Endothelial cell of umbilical vein (primary cell): Measurements from ENCODE around the gene CLEC4M. TPM values are rescaled to one million over a fixed set of nuclear protein-coding genes. Genes with fewer than 3 reads are reported as not detected.

Source experiments
- BruUV-seq: library from RNA; stranded (reverse); fragments of 400-500 nt; replicated peaks from 2 replicates; lab custom pipeline; 2021; lab: Mats Ljungman, UMichigan
- CTCF ChIA-PET: fragments of 300-600, 350-600 bp; sonication (Branson Sonifier 250); formaldehyde crosslinking; loops from one replicate; lab custom pipeline; 2021; ENCODE audit warnings: antibody characterized with exemption, inconsistent platforms; lab: Charles Lee
- POLR2A ChIA-PET: fragments of 300-600, 350-600 bp; sonication (Branson Sonifier 250); formaldehyde crosslinking; loops from one replicate; lab custom pipeline; 2021; ENCODE audit warnings: antibody characterized with exemption, inconsistent platforms; lab: Charles Lee
- DNase-seq: peaks from one replicate; pipeline ENCODE4 v3.0.0-alpha.2; 2011; ENCODE audit warnings: low read depth, low spot score
- FAIRE-seq: peaks from 2 replicates; lab custom pipeline; 2011; peaks lifted over from hg19 to GRCh38; lab: Jason Lieb, UNC
- H2AFZ ChIP-seq: 2 replicates; pipeline ENCODE4 v1.6.0; 2012; ENCODE audit warnings: low read depth, low read length, control low read depth, inconsistent platforms
- H3K27ac ChIP-seq: 2 replicates; pipeline ENCODE4 v1.5.1; 2011; ENCODE audit warnings: low read depth, mild to moderate bottlenecking, control low read depth, low read length, moderate library complexity; ENCODE audit not compliant: insufficient read depth
- H3K27me3 ChIP-seq, 2 experiments: 2 replicates each; pipeline versions ENCODE4 v1.6.0 to v1.6.1; 2011; ENCODE audit warnings: low read length in 2 of 2, mixed read lengths in 1 of 2; ENCODE audit not compliant: control insufficient read depth in 2 of 2, insufficient read depth in 2 of 2
- H3K36me3 ChIP-seq, 2 experiments: 2 replicates in 1 of 2; 3 replicates in 1 of 2; pipeline ENCODE4 v1.5.1; 2011; ENCODE audit warnings: low read length in 2 of 2, mild to moderate bottlenecking in 1 of 2, moderate library complexity in 1 of 2; ENCODE audit not compliant: control insufficient read depth in 2 of 2, insufficient read depth in 2 of 2; ENCODE audit errors: extremely low read depth in 1 of 2
- H3K4me1 ChIP-seq: 3 replicates; pipeline ENCODE4 v1.5.1; 2011; ENCODE audit warnings: mild to moderate bottlenecking, low read length; ENCODE audit not compliant: control insufficient read depth, insufficient read depth; ENCODE audit errors: extremely low read depth
- H3K4me2 ChIP-seq: 2 replicates; pipeline ENCODE4 v1.6.1; 2011; ENCODE audit warnings: low read length, control low read depth, mixed read lengths; ENCODE audit not compliant: insufficient read depth
- H3K4me3 ChIP-seq, 3 experiments: fragments of 200-600 bp in 1 of 3; sonication (generic), shearing (Covaris generic) in 1 of 3; replicated peaks in 1 of 3; 2 replicates each; pipeline ENCODE4 v1.5.1; 2011 to 2016; ENCODE audit warnings: control low read depth in 3 of 3, low read length in 3 of 3, mild to moderate bottlenecking in 2 of 3, inconsistent platforms in 1 of 3, low read depth in 1 of 3, moderate library complexity in 1 of 3; ENCODE audit not compliant: insufficient read depth in 1 of 3
- H3K79me2 ChIP-seq: 2 replicates; pipeline ENCODE4 v1.6.0; 2012; ENCODE audit warnings: low read length, inconsistent platforms; ENCODE audit not compliant: control insufficient read depth, insufficient read depth
- H3K9ac ChIP-seq: replicated peaks from 2 replicates; pipeline ENCODE3; 2011; ENCODE audit warnings: low read length, control low read depth; ENCODE audit not compliant: insufficient read depth; ENCODE audit errors: extremely low read depth
- H3K9me1 ChIP-seq: replicated peaks from 3 replicates; pipeline ENCODE4 v1.6.0; 2011; ENCODE audit warnings: mild to moderate bottlenecking, low read length; ENCODE audit not compliant: control insufficient read depth, insufficient read depth; ENCODE audit errors: extremely low read depth
- H3K9me3 ChIP-seq: replicated peaks from 2 replicates; pipeline ENCODE4 v1.5.1; 2012; ENCODE audit warnings: low read length, inconsistent platforms; ENCODE audit not compliant: control insufficient read depth, insufficient read depth
- H4K20me1 ChIP-seq: replicated peaks from 2 replicates; pipeline ENCODE3; 2011; ENCODE audit warnings: mild to moderate bottlenecking, low read length; ENCODE audit not compliant: control insufficient read depth, insufficient read depth; ENCODE audit errors: extremely low read depth
- CTCF ChIP-seq, 2 donors: IDR thresholded peaks; 1 replicate in 1 of 2; 2 replicates in 1 of 2; pipeline ENCODE4 v1.5.1; 2011; ENCODE audit warnings: low read length in 2 of 2, mild to moderate bottlenecking in 2 of 2, moderate library complexity in 2 of 2, control low read depth in 1 of 2, inconsistent platforms in 1 of 2, low read depth in 1 of 2; ENCODE audit not compliant: insufficient read depth in 1 of 2; ENCODE audit errors: extremely low read depth in 1 of 2
- EZH2 ChIP-seq: IDR thresholded peaks from 2 replicates; pipeline ENCODE4 v1.6.1; 2012; ENCODE audit warnings: borderline replicate concordance, low read depth, mild to moderate bottlenecking, moderate library complexity, low read length, inconsistent platforms; ENCODE audit not compliant: severe bottlenecking
- FOS ChIP-seq: IDR thresholded peaks from 2 replicates; pipeline ENCODE4 v1.6.1; 2011; ENCODE audit warnings: mild to moderate bottlenecking, low read length, moderate library complexity, borderline replicate concordance; ENCODE audit not compliant: insufficient read depth
- GATA2 ChIP-seq: IDR thresholded peaks from 2 replicates; pipeline ENCODE4 v1.7.0; 2011; ENCODE audit warnings: low read depth, mild to moderate bottlenecking, moderate library complexity, mixed read lengths, low read length; ENCODE audit not compliant: insufficient read length, insufficient read depth
- JUN ChIP-seq: IDR thresholded peaks from 2 replicates; pipeline ENCODE4 v1.6.1; 2011; ENCODE audit warnings: borderline replicate concordance, low read depth; ENCODE audit not compliant: insufficient read length, insufficient read depth
- MYC ChIP-seq: IDR thresholded peaks from one replicate; pipeline ENCODE4 v1.6.1; 2011; ENCODE audit warnings: mild to moderate bottlenecking, low read depth, low read length
- POLR2A ChIP-seq: IDR thresholded peaks from 2 replicates; pipeline ENCODE4 v1.6.1; 2012; ENCODE audit warnings: low read depth, mild to moderate bottlenecking, control low read depth, low read length
- POLR2AphosphoS5 ChIP-seq: IDR thresholded peaks from 2 replicates; pipeline ENCODE4 v1.6.1; 2012; ENCODE audit warnings: low read depth, mild to moderate bottlenecking, control low read depth, low read length, moderate library complexity; ENCODE audit not compliant: insufficient read depth
- dilution Hi-C: fragments of 300-500 bp; cut with MboI; formaldehyde crosslinking; loops from one replicate; pipeline ENCODE4 v1.15.0; 2019; ENCODE audit warnings: low sequenced_read_pairs; ENCODE audit not compliant: extremely low pct_ligation_motif_present
- intact Hi-C: fragments of 100-400 bp; cut with micrococcal nuclease; formaldehyde crosslinking; loops from one replicate; pipeline ENCODE4 v1.10.0; 2022
- polyA plus RNA-seq, 4 experiments: library from polyadenylated mRNA; depleted of rRNA in 3 of 4; stranded (reverse) in 3 of 4; unstranded in 1 of 4; fragments of >200 nt; gene quantifications; 2 replicates each; pipeline versions ENCODE4 v1.2.1 to v1.2.3, GENCODE V29; 2011 to 2012; ENCODE audit warnings: missing spikeins in 1 of 4
- total RNA-seq: library from RNA; stranded (reverse); gene quantifications from 2 replicates; pipeline ENCODE4 v1.2.3, GENCODE V29; 2021
- TF ChIP-seq, protein P1 (sequence below): IDR thresholded peaks from 2 replicates; pipeline ENCODE4 v1.6.1; 2011; ENCODE audit not compliant: insufficient read depth, insufficient read length

The CLEC4M gene
- total and polyA plus RNA-seq, 2 donors (not counting 3 experiments of a cell fraction or from before 2014, with no cell fraction given) = 0.46 to 1.0 TPM

DNA sequence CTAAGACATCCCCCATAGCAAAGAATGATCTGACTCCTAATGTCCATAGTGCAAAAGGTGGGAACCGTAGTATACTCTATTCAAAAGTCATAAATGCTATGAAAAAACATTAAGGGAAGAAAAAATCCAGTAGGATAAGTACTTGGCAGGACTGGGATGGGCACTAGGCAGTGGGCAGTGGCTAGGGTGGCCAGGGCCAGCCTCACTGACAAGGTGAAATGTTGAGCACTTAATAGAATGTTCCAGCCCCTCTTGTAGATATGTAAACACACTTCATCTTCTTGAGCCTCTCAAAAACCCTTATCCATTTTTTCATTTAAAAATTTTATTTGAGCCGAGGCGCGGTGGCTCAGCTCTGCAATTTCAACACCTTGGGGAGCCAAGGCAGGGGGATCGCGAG lies 29.7 kb upstream of the CLEC4M start:
- H3K9me1 ChIP-seq = no peaks in the 10 kb centered on the region
- ChIA-PET POLR2A (no interaction called here), CTCF (no interaction called here)
- H3K27me3 ChIP-seq = peaks cover 30 to 35% of the 10 kb centered on the region in 2 experiments
- H3K36me3 ChIP-seq = no peaks in the 10 kb centered on the region
- no peaks in the 10 kb centered on the region for H4K20me1 ChIP-seq
- H2AFZ ChIP-seq = no peak overlapping the region
- dilution Hi-C loops (no loop called here), intact Hi-C loops (no loop called here)
- TF ChIP-seq, protein P1, sequence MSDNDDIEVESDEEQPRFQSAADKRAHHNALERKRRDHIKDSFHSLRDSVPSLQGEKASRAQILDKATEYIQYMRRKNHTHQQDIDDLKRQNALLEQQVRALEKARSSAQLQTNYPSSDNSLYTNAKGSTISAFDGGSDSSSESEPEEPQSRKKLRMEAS = no peak
- H3K4me3 ChIP-seq = no peak overlapping the region
- H3K79me2 ChIP-seq = no peaks in the 10 kb centered on the region
- no peak overlapping the region for H3K9ac ChIP-seq
- no TSS peak for BruUV-seq
- H3K9me3 ChIP-seq = no peaks in the 10 kb centered on the region
- FAIRE-seq = no peak
- H3K27ac ChIP-seq = no peak overlapping the region
- no peak overlapping the region for H3K4me2 ChIP-seq
- DNase-seq = no peak
- H3K4me1 ChIP-seq = no peaks in the 10 kb centered on the region

GRCh38 chr19:7734220-7735203 lies 28.5 kb upstream of the CLEC4M start:
- H3K9ac ChIP-seq = no peak overlapping the region
- H3K4me2 ChIP-seq = no peak overlapping the region
- H4K20me1 ChIP-seq = no peaks in the 10 kb centered on the region
- H3K27me3 ChIP-seq = peaks cover 19 to 23% of the 10 kb centered on the region in 2 experiments
- H3K36me3 ChIP-seq = no peaks in the 10 kb centered on the region
- no peaks in the 10 kb centered on the region for H3K9me1 ChIP-seq
- H3K4me1 ChIP-seq = no peaks in the 10 kb centered on the region
- no peak for TF ChIP-seq JUN
- no peak for TF ChIP-seq EZH2
- TF ChIP-seq CTCF (IDR thresholded peaks at IDR 0.05; ENCODE audit: extremely low read depth in 1 of 2, insufficient read depth in 1 of 2, low read depth in 1 of 2, low read length in 2 of 2) = no peak
- no peak for TF ChIP-seq POLR2A
- no peak for TF ChIP-seq GATA2
- TF ChIP-seq, protein P1 = no peak
- TF ChIP-seq MYC = no peak
- TF ChIP-seq FOS = no peak
- no peak for TF ChIP-seq POLR2AphosphoS5
- H3K79me2 ChIP-seq = no peaks in the 10 kb centered on the region
- no peak overlapping the region for H3K4me3 ChIP-seq
- no TSS peak for BruUV-seq
- FAIRE-seq (no peak), DNase-seq (no peak)
- dilution Hi-C loops = no loop called here
- H3K27ac ChIP-seq = no peak overlapping the region
- POLR2A ChIA-PET = no interaction called here
- H2AFZ ChIP-seq = no peak overlapping the region
- CTCF ChIA-PET = interaction anchor here (1.6 kb wide), 1 partner anchor 54 kb away, joined by 5 read pairs; the partner anchor contains the start of gene TRAPPC5
- intact Hi-C loops = no loop called here
- H3K9me3 ChIP-seq = no peaks in the 10 kb centered on the region
